HCT116 (cell line): Measurements from ENCODE around the gene MIGA1. TPM values are rescaled to one million over a fixed set of nuclear protein-coding genes. Genes with fewer than 3 reads are reported as not detected.

Experiments used
- ATAC-seq: fragments of 200-7000 bp; cut with Tn5 transposase; 2 replicates; pipeline ENCODE4 v1.9.1; 2020; ENCODE audit warnings: mild to moderate bottlenecking, moderate library complexity
- BruUV-seq: library from RNA; stranded (reverse); fragments of 400-500 nt; replicated peaks from 2 replicates; lab custom pipeline; 2021; lab: Mats Ljungman, UMichigan
- CTCF ChIA-PET: fragments of 300-600 bp; sonication (Branson Sonifier 250); formaldehyde crosslinking; loops from one replicate; lab custom pipeline; 2021; ENCODE audit warnings: antibody characterized with exemption; lab: Charles Lee
- POLR2A ChIA-PET: fragments of 300-600, 350-600 bp; sonication (Branson Sonifier 250); formaldehyde crosslinking; loops from one replicate; lab custom pipeline; 2021; ENCODE audit warnings: antibody characterized with exemption; lab: Charles Lee
- RAD21 ChIA-PET, 2 experiments: fragments of 300-600 bp; sonication (Branson Sonifier 250); formaldehyde crosslinking; loops; one replicate each; lab custom pipeline; 2023; ENCODE audit warnings: low total read pairs in 2 of 2; ENCODE audit not compliant: uncharacterized antibody in 2 of 2, unreplicated experiment in 2 of 2, low non-redundant PET in 1 of 2; lab: Charles Lee
- DNase-seq: peaks from one replicate; pipeline ENCODE4 v3.0.0-alpha.2; 2010; ENCODE audit warnings: low read depth, low spot score
- H2AFZ ChIP-seq: fragments of 200-600 bp; shearing (Covaris generic), sonication (generic); 2 replicates; pipeline ENCODE4 v1.6.1; 2017; ENCODE audit warnings: low read depth, mixed run types, mixed read lengths, antibody characterized with exemption, low read length; ENCODE audit not compliant: poor library complexity, severe bottlenecking
- H3K27ac ChIP-seq: 2 replicates; pipeline ENCODE4 v1.5.1; 2012; ENCODE audit warnings: low read depth, low read length
- H3K27me3 ChIP-seq: fragments of 200-600 bp; sonication (generic); 2 replicates; pipeline ENCODE4 v1.6.1; 2016; ENCODE audit warnings: mixed run types, low read length, mixed read lengths; ENCODE audit not compliant: insufficient read depth
- H3K36me3 ChIP-seq, 2 experiments: fragments of 200-500 bp in 1 of 2; fragments of 200-600 bp in 1 of 2; sonication (Bioruptor generic) in 1 of 2; sonication (generic) in 1 of 2; 2 replicates each; pipeline versions ENCODE4 v1.5.1 to v1.6.1; 2014 to 2016; ENCODE audit warnings: low read length in 2 of 2, inconsistent platforms in 1 of 2, mixed read lengths in 1 of 2, mixed run types in 1 of 2; ENCODE audit not compliant: insufficient read depth in 2 of 2, control insufficient read depth in 1 of 2
- H3K4me1 ChIP-seq, 2 experiments: fragments of 200-600 bp in 1 of 2; sonication (generic) in 1 of 2; 2 replicates each; pipeline versions ENCODE4 v1.5.1 to v1.6.1; 2012 to 2017; ENCODE audit warnings: low read length in 2 of 2, inconsistent platforms in 1 of 2, mild to moderate bottlenecking in 1 of 2, mixed read lengths in 1 of 2, mixed run types in 1 of 2, moderate library complexity in 1 of 2; ENCODE audit not compliant: insufficient read depth in 2 of 2, control insufficient read depth in 1 of 2
- H3K4me2 ChIP-seq: fragments of 200-600 bp; sonication (generic); 2 replicates; pipeline ENCODE4 v1.6.1; 2017; ENCODE audit warnings: mixed run types, low read length, mixed read lengths
- H3K4me3 ChIP-seq, 2 experiments: fragments of 200-600 bp in 1 of 2; sonication (generic) in 1 of 2; replicated peaks in 1 of 2; 2 replicates each; pipeline ENCODE4 v1.5.1; 2011 to 2016; ENCODE audit warnings: low read length in 2 of 2, control low read depth in 1 of 2, low read depth in 1 of 2, mild to moderate bottlenecking in 1 of 2, mixed read lengths in 1 of 2, mixed run types in 1 of 2
- H3K79me2 ChIP-seq: fragments of 200-600 bp; sonication (generic); 2 replicates; pipeline ENCODE4 v1.6.1; 2017; ENCODE audit warnings: mild to moderate bottlenecking, mixed run types, low read length, moderate library complexity, mixed read lengths; ENCODE audit not compliant: insufficient read depth
- H3K9ac ChIP-seq: fragments of 200-600 bp; sonication (generic); 2 replicates; pipeline ENCODE4 v1.6.1; 2016; ENCODE audit warnings: low read length, mixed read lengths
- H3K9me2 ChIP-seq: fragments of 200-600 bp; sonication (generic), shearing (Covaris generic); 2 replicates; pipeline ENCODE4 v1.6.1; 2017; ENCODE audit warnings: mixed run types, mild to moderate bottlenecking, moderate library complexity; ENCODE audit not compliant: insufficient read depth
- H3K9me3 ChIP-seq, 2 experiments: fragments of 200-500 bp in 1 of 2; fragments of 200-600 bp in 1 of 2; sonication (Bioruptor generic) in 1 of 2; sonication (generic) in 1 of 2; 2 replicates each; pipeline ENCODE4 v1.6.1; 2014 to 2017; ENCODE audit warnings: low read length in 2 of 2, mixed read lengths in 2 of 2, inconsistent platforms in 1 of 2, low read depth in 1 of 2, mild to moderate bottlenecking in 1 of 2, mixed run types in 1 of 2, moderate library complexity in 1 of 2; ENCODE audit not compliant: control insufficient read depth in 1 of 2, insufficient read depth in 1 of 2
- H4K20me1 ChIP-seq: fragments of 200-600 bp; sonication (generic), shearing (Covaris generic); 2 replicates; pipeline ENCODE4 v1.6.1; 2017; ENCODE audit warnings: mixed run types, mild to moderate bottlenecking, moderate library complexity; ENCODE audit not compliant: insufficient read depth
- CTCF ChIP-seq, 3 experiments: fragments of 200-600 bp in 1 of 3; sonication (generic) in 1 of 3; IDR thresholded peaks in 2 of 3; conservative IDR thresholded peaks in 1 of 3; 2 replicates each; pipeline ENCODE4 v1.5.1; 2012 to 2017; ENCODE audit warnings: low read depth in 2 of 3, low read length in 2 of 3, antibody characterized with exemption in 1 of 3, borderline replicate concordance in 1 of 3, control low read depth in 1 of 3, mild to moderate bottlenecking in 1 of 3, mixed read lengths in 1 of 3, mixed run types in 1 of 3, moderate library complexity in 1 of 3; ENCODE audit not compliant: insufficient read depth in 1 of 3
- EZH2phosphoT487 ChIP-seq: fragments of 200-600 bp; IDR thresholded peaks from 2 replicates; pipeline ENCODE4 v1.6.1; 2018; ENCODE audit warnings: antibody characterized with exemption, borderline replicate concordance
- FOSL1 ChIP-seq: IDR thresholded peaks from 2 replicates; pipeline ENCODE4 v1.6.1; 2012; ENCODE audit warnings: low read depth
- JUND ChIP-seq: IDR thresholded peaks from 2 replicates; pipeline ENCODE4 v1.6.1; 2012
- POLR2A ChIP-seq: IDR thresholded peaks from 2 replicates; pipeline ENCODE4 v1.7.0; 2011; ENCODE audit warnings: borderline replicate concordance; ENCODE audit not compliant: insufficient read depth, insufficient read length; ENCODE audit errors: extremely low read depth
- REST ChIP-seq: IDR thresholded peaks from 2 replicates; pipeline ENCODE4 v1.6.1; 2012; ENCODE audit warnings: low read depth
- SRF ChIP-seq: IDR thresholded peaks from 2 replicates; pipeline ENCODE4 v1.6.1; 2012; ENCODE audit warnings: low read depth
- TCF7L2 ChIP-seq: IDR thresholded peaks from 2 replicates; pipeline ENCODE4 v1.7.0; 2011; ENCODE audit warnings: borderline replicate concordance, inconsistent platforms; ENCODE audit not compliant: insufficient read depth, insufficient read length; ENCODE audit errors: extremely low read depth
- YY1 ChIP-seq: IDR thresholded peaks from 2 replicates; pipeline ENCODE4 v1.6.1; 2011; ENCODE audit warnings: low read length, low read depth, moderate library complexity, mild to moderate bottlenecking; ENCODE audit not compliant: insufficient replicate concordance; ENCODE audit errors: extremely low read depth
- ZBTB33 ChIP-seq: IDR thresholded peaks from 2 replicates; pipeline ENCODE4 v1.6.1; 2011; ENCODE audit warnings: mild to moderate bottlenecking, low read length, moderate library complexity; ENCODE audit not compliant: insufficient replicate concordance; ENCODE audit errors: extremely low read depth
- ZFX ChIP-seq: fragments of 450-650 bp; IDR thresholded peaks from 2 replicates; pipeline ENCODE4 v1.6.1; 2017
- intact Hi-C: fragments of 100-400 bp; cut with micrococcal nuclease; formaldehyde crosslinking; loops from 2 replicates; pipeline ENCODE4 v1.10.0; 2022
- total RNA-seq: library from RNA; stranded (reverse); gene quantifications from one replicate; pipeline ENCODE4 v1.2.1, GENCODE V29; 2021; ENCODE audit not compliant: unreplicated experiment

Gene MIGA1
- total RNA-seq, 1 experiment from 2014 or later: 9.6 TPM

GRCh38 chr1:77817368-77818209, 38.1 kb downstream of the MIGA1 start:
- no peak for TF ChIP-seq ZFX
- TF ChIP-seq SRF: no peak
- TF ChIP-seq JUND: no peak
- no peak for TF ChIP-seq YY1
- H3K9me3 ChIP-seq: no peaks in the 10 kb centered on the region
- no peak overlapping the region for H3K27ac ChIP-seq
- peaks cover 0 to 5% of the 10 kb centered on the region in 2 experiments; a peak in 2 of 4 replicates for H3K4me1 ChIP-seq
- H3K4me3 ChIP-seq: no peak overlapping the region
- H3K27me3 ChIP-seq: no peaks in the 10 kb centered on the region
- ATAC-seq (no peak), DNase-seq (no peak)
- CTCF ChIA-PET: no interaction called here
- no peak overlapping the region for H3K9ac ChIP-seq
- POLR2A ChIA-PET: no interaction called here
- H3K36me3 ChIP-seq: peaks cover 0 to 7% of the 10 kb centered on the region in 2 experiments; a peak in 2 of 4 replicates
- no peaks in the 10 kb centered on the region for H4K20me1 ChIP-seq
- no TSS peak for BruUV-seq
- H3K9me2 ChIP-seq: no peaks in the 10 kb centered on the region
- intact Hi-C loops: no loop called here
- RAD21 ChIA-PET: interaction anchor here in 1 of 2 experiments (0.7 kb wide), 1 partner anchor 25 kb away, joined by 6 read pairs; no protein-coding TSS in a partner anchor
- no peak overlapping the region for H2AFZ ChIP-seq
- no peak overlapping the region for H3K4me2 ChIP-seq
- no peaks in the 10 kb centered on the region for H3K79me2 ChIP-seq

GRCh38 chr1:77820121-77820520, 40.7 kb downstream of the MIGA1 start:
- Histone ChIP-seq H3K4me1 (peaks cover 12 to 22% of the 10 kb centered on the region in 2 experiments), H3K27ac (no peak overlapping the region), H3K79me2 (no peaks in the 10 kb centered on the region), H2AFZ (no peak overlapping the region), H3K9me3 (no peaks in the 10 kb centered on the region), H3K9me2 (no peaks in the 10 kb centered on the region)
- intact Hi-C loops: no loop called here
- TF ChIP-seq EZH2phosphoT487 (no peak), TCF7L2 (no peak), CTCF (IDR thresholded peaks at IDR 0.05 in 2 of 3, conservative IDR thresholded peaks at IDR 0.05 in 1 of 3; ENCODE audit: borderline replicate concordance in 1 of 3, insufficient read depth in 1 of 3, low read depth in 2 of 3, low read length in 2 of 3) (no peak), ZBTB33 (no peak), SRF (no peak), POLR2A (no peak), FOSL1 (no peak), REST (no peak)
- TF ChIP-seq, all 23 proteins: peak for 0
- ChIA-PET RAD21 (no interaction called here), CTCF (no interaction called here), POLR2A (no interaction called here)
- Histone ChIP-seq H3K4me3 (no peak overlapping the region), H3K27me3 (no peaks in the 10 kb centered on the region), H3K9ac (no peak overlapping the region), H3K4me2 (no peak overlapping the region), H3K36me3 (no peaks in the 10 kb centered on the region; a peak in 1 of 4 replicates), H4K20me1 (no peaks in the 10 kb centered on the region)
- DNase-seq: no peak
- ATAC-seq: no peak
- no TSS peak for BruUV-seq
